ENCODE data around the gene LRRN1. TPM values are rescaled to one million over a fixed set of nuclear protein-coding genes. Genes with fewer than 3 reads are reported as not detected.
"Not testable (repeated sequence)": the region's sequence is repeated elsewhere in the genome, so short reads cannot be mapped to it uniquely, and the experiment has no call there.

LRRN1 gene
- polyA plus RNA-seq, 3 donors = 17.2 to 23.2 (median 21.2) TPM

GRCh38 chr3:3881050-3881449 lies 81.8 kb downstream of the LRRN1 start:
- DNase-seq = no peak

DNA sequence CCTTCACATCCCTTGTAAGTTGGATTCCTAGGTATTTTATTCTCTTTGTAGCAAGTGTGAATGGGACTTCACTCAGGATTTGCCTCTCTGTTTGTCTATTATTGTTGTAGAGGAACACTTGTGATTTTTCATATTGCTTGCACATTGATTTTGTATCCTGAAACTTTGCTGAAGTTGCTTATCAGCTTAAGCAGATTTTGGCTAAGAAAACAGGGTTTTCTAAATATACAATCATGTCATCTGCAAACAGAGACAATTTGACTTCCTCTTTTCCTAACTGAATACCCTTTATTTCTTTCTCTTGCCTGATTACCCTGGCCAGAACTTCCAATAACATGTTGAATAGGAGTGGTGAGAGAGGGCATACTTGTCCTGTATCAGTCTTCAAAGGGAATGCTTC lies 88.1 kb downstream of the LRRN1 start:
- DNase-seq = not testable (repeated sequence)

- DNase-seq = no peak
Observed at GRCh38 chr3:3893590-3893989, 94.4 kb downstream of the LRRN1 start.

Data from renal pelvis (tissue), 4 donors.